HL-60/S4 treated with retinoic acid at 250 ng/mL for 4 days and 3 days (cell line): Measurements from ENCODE around the gene NMNAT1.
"Not testable (repeated sequence)": the region's sequence is repeated elsewhere in the genome, so short reads cannot be mapped to it uniquely, and the experiment has no call there.

Experiments used
- in situ Hi-C: fragments of 300-500 bp; cut with MboI; formaldehyde crosslinking; loops from 2 replicates; pipeline ENCODE4 v1.7.0; 2022; ENCODE audit warnings: low sequenced_read_pairs

Gene NMNAT1

GRCh38 chr1:9942939-9943788 lies at the start of gene NMNAT1, which contains the start of gene LZIC:
NMNAT1 (plus strand) TSS chr1:9943475; CDS start chr1:9972074, 28,599 bp downstream.
LZIC (minus strand) TSS chr1:9943391; CDS start chr1:9936619, 6,772 bp downstream.
- in situ Hi-C loops: no loop called here

GRCh38 chr1:9894115-9894514 lies 49.2 kb upstream of the NMNAT1 start:
- in situ Hi-C loops: no loop called here

GRCh38 chr1:9900142-9901043 lies 42.9 kb upstream of the NMNAT1 start:
- in situ Hi-C loops: no loop called here

- in situ Hi-C loops: no loop called here
Measured at GRCh38 chr1:9901148-9902059, 41.9 kb upstream of the NMNAT1 start.

GRCh38 chr1:9902060-9902452 lies 41.2 kb upstream of the NMNAT1 start:
- in situ Hi-C loops: no loop called here

GRCh38 chr1:9903801-9904527 lies 39.3 kb upstream of the NMNAT1 start:
- in situ Hi-C loops: no loop called here

GRCh38 chr1:9904596-9904995 lies 38.7 kb upstream of the NMNAT1 start:
- in situ Hi-C loops: no loop called here

GRCh38 chr1:9905010-9905409 lies 38.3 kb upstream of the NMNAT1 start:
- in situ Hi-C loops: no loop called here

GRCh38 chr1:9906466-9906865 lies 36.8 kb upstream of the NMNAT1 start:
- in situ Hi-C loops: no loop called here

- in situ Hi-C loops: no loop called here
Measured at GRCh38 chr1:9907441-9907840, 35.8 kb upstream of the NMNAT1 start.

- in situ Hi-C loops: no loop called here
Measured at GRCh38 chr1:9908871-9909233, 34.4 kb upstream of the NMNAT1 start.

GRCh38 chr1:9909234-9910046 lies 33.8 kb upstream of the NMNAT1 start:
- in situ Hi-C loops: no loop called here

GRCh38 chr1:9910076-9910422 lies 33.2 kb upstream of the NMNAT1 start, which contains the start of gene CTNNBIP1:
CTNNBIP1 (minus strand) TSS chr1:9910269; CDS start chr1:9872064, 38,205 bp downstream.
- in situ Hi-C loops: no loop called here

GRCh38 chr1:9910423-9911178 lies 32.7 kb upstream of the NMNAT1 start:
- in situ Hi-C loops: no loop called here

- in situ Hi-C loops: no loop called here
Measured at GRCh38 chr1:9912264-9912936, 30.9 kb upstream of the NMNAT1 start.

GRCh38 chr1:9914610-9914937 lies 28.7 kb upstream of the NMNAT1 start:
- in situ Hi-C loops: no loop called here

GRCh38 chr1:9916452-9916851 lies 26.8 kb upstream of the NMNAT1 start:
- in situ Hi-C loops: no loop called here

GRCh38 chr1:9917495-9917894 lies 25.8 kb upstream of the NMNAT1 start:
- in situ Hi-C loops: not testable (repeated sequence)
